ENCODE data around the gene GATA5. TPM values are rescaled to one million over a fixed set of nuclear protein-coding genes. Genes with fewer than 3 reads are reported as not detected.

Gene GATA5
- total and polyA plus RNA-seq, 12 donors = 0.11 to 5.1 (median 0.60) TPM

GRCh38 chr20:62437927-62438326 is 37.9 kb downstream of the GATA5 start:
- Histone ChIP-seq H3K27ac (no peak overlapping the region), H3K4me1 (peaks cover 0 to 23% (median 5%) of the 10 kb centered on the region in 9 donors), H3K4me3 (no peak overlapping the region), H3K27me3 (peaks cover 0 to 24% (median 6%) of the 10 kb centered on the region in 7 donors), H3K9me3 (no peaks in the 10 kb centered on the region), H3K36me3 (no peaks in the 10 kb centered on the region)
- ATAC-seq (peak in 5 of 8 donors; percentile 9 to 30 (median 21)), DNase-seq (no peak)
- intact Hi-C loops (cut with DNase I) = no loop called here
- WGBS, 2 donors = 81 to 82% methylated on average over 24 of the region's 24 CpGs
- no peak for TF ChIP-seq CTCF (IDR thresholded peaks at IDR 0.05)

GRCh38 chr20:62437496-62437895 is 38.3 kb downstream of the GATA5 start:
- H3K36me3 ChIP-seq = no peaks in the 10 kb centered on the region
- TF ChIP-seq CTCF (IDR thresholded peaks at IDR 0.05) = no peak
- intact Hi-C loops (cut with DNase I) = no loop called here
- peaks cover 0 to 23% (median 5%) of the 10 kb centered on the region in 9 donors for H3K4me1 ChIP-seq
- H3K9me3 ChIP-seq = no peaks in the 10 kb centered on the region
- WGBS, 2 donors = 73 to 83% methylated on average over 12 of the region's 12 CpGs
- H3K27me3 ChIP-seq = peaks cover 0 to 24% (median 6%) of the 10 kb centered on the region in 7 donors
- DNase-seq = no peak
- no peak overlapping the region for H3K4me3 ChIP-seq
- ATAC-seq = no peak
- H3K27ac ChIP-seq = no peak overlapping the region

- no peaks in the 10 kb centered on the region for H3K9me3 ChIP-seq
- intact Hi-C loops (cut with DNase I) = no loop called here
- no peak overlapping the region for H3K4me3 ChIP-seq
- TF ChIP-seq CTCF (IDR thresholded peaks at IDR 0.05) = no peak
- no peak for DNase-seq
- H3K27ac ChIP-seq = no peak overlapping the region
- ATAC-seq = no peak
- 83 to 91% methylated on average over 3 of the region's 3 CpGs for WGBS, 2 donors
- no peaks in the 10 kb centered on the region for H3K36me3 ChIP-seq
- peaks cover 0 to 23% (median 5%) of the 10 kb centered on the region in 9 donors for H3K4me1 ChIP-seq
- peaks cover 0 to 22% (median 6%) of the 10 kb centered on the region in 7 donors for H3K27me3 ChIP-seq
These were observed 39.1 kb downstream of the GATA5 start for GRCh38 chr20:62436692-62437091.

- 37 to 41% methylated on average over 32 of the region's 32 CpGs for WGBS, 2 donors
- Histone ChIP-seq H3K4me3 (no peak overlapping the region), H3K27ac (peak overlapping the region in 1 of 10 donors; percentile 19)
These were observed 41.9 kb downstream of the GATA5 start for GRCh38 chr20:62433658-62434497.

More at GRCh38 chr20:62433658-62434497, 41.9 kb downstream of the GATA5 start:
- DNase-seq (peak in 1 of 2 donors; percentile 39), ATAC-seq (peak in 7 of 8 donors; percentile 19 to 74 (median 53))
- no peaks in the 10 kb centered on the region for H3K9me3 ChIP-seq
- intact Hi-C loops (cut with DNase I) = no loop called here
- peaks cover 0 to 19% (median 0%) of the 10 kb centered on the region in 7 donors for H3K27me3 ChIP-seq
- TF ChIP-seq CTCF (IDR thresholded peaks at IDR 0.05) = no peak
- H3K4me1 ChIP-seq = peaks cover 0 to 23% (median 5%) of the 10 kb centered on the region in 9 donors
- H3K36me3 ChIP-seq = no peaks in the 10 kb centered on the region
